Measurements from ENCODE around the gene PTPRN2.

DNA sequence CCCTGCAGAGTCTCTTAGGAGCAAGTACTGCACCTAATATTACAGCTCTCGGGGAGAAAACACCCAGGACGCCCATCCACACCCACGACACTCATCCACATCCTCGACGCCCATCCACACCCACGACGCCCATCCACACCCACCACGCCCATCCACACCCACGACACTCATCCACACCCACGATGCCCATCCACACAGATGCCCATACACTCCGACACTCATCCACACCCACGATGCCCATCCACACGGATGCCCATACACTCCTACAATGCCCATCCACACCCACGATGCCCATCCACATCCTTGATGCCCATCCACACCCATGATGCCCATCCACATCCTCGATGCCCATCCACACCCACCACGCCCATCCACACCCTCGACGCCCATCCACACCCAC is 503.1 kb downstream of the PTPRN2 start:
- TF ChIP-seq, protein P1, sequence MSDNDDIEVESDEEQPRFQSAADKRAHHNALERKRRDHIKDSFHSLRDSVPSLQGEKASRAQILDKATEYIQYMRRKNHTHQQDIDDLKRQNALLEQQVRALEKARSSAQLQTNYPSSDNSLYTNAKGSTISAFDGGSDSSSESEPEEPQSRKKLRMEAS (IDR thresholded peaks at IDR 0.05; ENCODE audit: insufficient read depth, insufficient read length), result no peak
- TF ChIP-seq, protein P2, sequence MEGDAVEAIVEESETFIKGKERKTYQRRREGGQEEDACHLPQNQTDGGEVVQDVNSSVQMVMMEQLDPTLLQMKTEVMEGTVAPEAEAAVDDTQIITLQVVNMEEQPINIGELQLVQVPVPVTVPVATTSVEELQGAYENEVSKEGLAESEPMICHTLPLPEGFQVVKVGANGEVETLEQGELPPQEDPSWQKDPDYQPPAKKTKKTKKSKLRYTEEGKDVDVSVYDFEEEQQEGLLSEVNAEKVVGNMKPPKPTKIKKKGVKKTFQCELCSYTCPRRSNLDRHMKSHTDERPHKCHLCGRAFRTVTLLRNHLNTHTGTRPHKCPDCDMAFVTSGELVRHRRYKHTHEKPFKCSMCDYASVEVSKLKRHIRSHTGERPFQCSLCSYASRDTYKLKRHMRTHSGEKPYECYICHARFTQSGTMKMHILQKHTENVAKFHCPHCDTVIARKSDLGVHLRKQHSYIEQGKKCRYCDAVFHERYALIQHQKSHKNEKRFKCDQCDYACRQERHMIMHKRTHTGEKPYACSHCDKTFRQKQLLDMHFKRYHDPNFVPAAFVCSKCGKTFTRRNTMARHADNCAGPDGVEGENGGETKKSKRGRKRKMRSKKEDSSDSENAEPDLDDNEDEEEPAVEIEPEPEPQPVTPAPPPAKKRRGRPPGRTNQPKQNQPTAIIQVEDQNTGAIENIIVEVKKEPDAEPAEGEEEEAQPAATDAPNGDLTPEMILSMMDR (IDR thresholded peaks at IDR 0.05; ENCODE audit: extremely low read depth in 1 of 2, insufficient read depth in 1 of 2, low read depth in 1 of 2, low read length in 2 of 2), result no peak
- TF ChIP-seq MYC (IDR thresholded peaks at IDR 0.05; ENCODE audit: low read depth, low read length), result no peak
- TF ChIP-seq EZH2 (IDR thresholded peaks at IDR 0.05; ENCODE audit: borderline replicate concordance, low read depth, low read length, severe bottlenecking), result no peak
- no peak for TF ChIP-seq POLR2A (IDR thresholded peaks at IDR 0.05; ENCODE audit: low read depth, low read length)
- TF ChIP-seq POLR2AphosphoS5 (IDR thresholded peaks at IDR 0.05; ENCODE audit: insufficient read depth, low read depth, low read length), result no peak
- no peak for TF ChIP-seq GATA2 (IDR thresholded peaks at IDR 0.05; ENCODE audit: insufficient read depth, insufficient read length, low read depth, low read length)
- no peak for TF ChIP-seq JUN (IDR thresholded peaks at IDR 0.05; ENCODE audit: borderline replicate concordance, insufficient read depth, insufficient read length, low read depth)
- no peak for TF ChIP-seq FOS (IDR thresholded peaks at IDR 0.05; ENCODE audit: borderline replicate concordance, insufficient read depth, low read length)

All from endothelial cell of umbilical vein (primary cell).